NOMO-1 treated with dmso at 0.1 percent for 144 hours (cell line): ENCODE measurements around the gene NLRP9.

Experiments
- DNase-seq: peaks from one replicate; lab custom pipeline; 2025; ENCODE audit not compliant: unreplicated experiment; lab: John Stamatoyannopoulos, UW

NLRP9 gene

DNA sequence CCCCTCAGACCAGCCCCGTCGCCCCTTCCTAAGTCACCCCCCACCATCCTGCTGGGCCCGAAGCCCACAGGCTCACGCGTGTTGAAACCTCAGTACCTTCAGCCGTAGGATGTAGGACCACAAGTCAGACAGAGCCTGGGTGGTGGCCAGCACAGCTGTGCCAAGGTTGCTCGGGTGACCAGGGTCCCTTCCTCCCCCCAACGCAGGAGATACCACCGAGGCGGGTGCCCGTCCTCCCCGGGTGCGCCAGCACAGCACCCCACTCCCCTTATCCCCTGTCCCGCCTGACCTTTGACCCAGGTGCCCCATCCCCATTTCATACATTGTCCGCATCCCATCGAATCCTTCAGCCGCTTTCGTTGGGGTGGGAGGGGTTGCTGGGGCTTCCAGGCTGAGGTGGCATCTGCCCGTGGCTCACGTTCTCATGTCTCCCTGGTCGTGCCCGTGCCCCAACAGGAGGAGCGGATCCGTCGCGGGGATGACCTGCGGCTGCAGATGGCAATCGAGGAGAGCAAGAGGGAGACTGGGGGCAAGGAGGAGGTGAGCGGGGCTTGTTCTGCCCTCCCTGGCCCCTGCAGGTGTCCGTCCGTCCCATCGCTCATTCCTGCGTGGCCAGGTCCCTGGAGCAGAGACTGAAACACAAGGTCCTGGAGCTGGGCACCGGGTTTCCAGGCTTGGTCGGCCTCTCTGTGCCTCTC is 48.6 kb downstream of the NLRP9 start:
- no peak for DNase-seq

DNA sequence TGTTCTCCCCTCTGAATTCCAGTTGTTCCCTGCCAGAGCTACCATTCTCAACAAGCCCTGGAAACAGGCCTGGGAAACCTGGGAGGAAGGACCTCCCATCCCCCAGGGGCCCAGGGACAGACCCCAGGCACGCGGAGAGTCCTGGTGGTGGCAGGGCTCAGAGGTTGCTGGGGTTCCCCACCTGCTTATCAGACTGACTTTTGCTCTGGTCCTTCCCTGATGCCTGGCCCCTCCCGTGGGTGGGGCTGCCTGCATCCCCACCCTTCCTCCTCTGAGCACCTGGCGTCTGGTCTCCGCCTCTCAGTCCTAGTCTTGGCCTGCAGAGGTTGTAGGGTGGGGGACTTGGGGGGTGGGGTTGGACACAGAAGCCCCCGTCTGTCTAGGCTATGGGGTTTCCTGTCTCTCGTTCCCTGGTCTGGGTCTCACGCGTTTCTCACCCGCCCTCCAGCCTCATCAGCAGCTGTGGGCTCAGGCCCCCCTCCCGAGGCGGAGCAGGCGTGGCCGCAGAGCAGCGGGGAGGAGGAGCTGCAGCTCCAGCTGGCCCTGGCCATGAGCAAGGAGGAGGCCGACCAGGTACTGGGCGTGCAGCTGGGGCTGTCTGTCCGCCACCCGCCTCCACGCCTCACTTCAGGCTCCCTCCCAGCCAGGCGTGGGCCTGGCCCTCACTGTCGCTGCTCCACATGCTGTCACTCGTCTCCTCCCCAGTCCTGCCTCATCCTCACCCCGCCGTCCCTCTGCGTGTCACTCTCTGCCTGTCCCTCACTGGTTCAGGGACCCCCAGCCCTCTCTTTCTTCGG is 49.6 kb downstream of the NLRP9 start:
- DNase-seq, result no peak

DNA sequence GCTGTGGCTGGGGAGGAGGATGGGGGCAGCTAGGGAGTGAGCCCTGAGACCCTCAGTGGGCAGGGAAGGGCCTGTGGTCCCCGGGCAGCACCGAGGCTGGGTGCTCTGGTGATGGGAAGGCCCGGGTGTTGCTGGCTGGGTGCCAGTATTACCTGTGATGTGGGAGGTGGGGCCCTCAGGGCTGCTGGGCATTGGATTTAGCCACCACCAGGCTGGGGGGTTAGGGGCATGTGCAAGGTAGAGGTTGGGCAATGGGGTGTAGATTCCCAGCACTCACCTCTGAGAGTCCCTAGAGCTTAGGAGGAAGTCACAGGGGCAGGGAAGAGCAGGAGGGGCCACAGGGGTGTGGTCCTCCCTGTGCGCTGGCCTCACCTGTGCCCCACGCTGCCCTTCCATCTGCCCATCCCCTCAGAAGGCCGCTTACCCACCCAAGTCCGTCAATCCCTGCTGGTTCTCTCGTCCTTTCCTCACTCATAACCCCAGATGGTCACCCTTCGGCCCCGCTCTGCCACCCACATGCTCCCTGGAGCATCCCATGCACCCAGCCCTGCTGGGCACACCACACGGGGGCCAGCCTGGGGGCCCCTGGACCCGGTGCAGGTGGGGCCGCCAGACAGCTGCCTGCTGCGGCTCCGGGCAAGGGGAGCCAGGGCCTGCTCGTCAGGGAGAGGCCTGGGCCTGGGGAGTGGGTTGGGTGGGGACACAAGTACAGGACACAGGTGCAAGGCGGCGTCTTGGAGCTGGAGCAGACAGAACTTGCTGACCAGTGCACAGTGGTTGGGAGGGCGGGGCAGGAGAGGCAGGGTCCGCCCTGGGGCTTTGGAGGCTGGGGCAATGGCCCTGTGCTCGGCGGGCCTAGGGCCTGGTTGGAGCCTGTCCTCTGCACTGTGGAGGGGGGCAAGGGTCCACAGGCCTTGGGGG is 50.7 kb downstream of the NLRP9 start:
- DNase-seq, result no peak

DNA sequence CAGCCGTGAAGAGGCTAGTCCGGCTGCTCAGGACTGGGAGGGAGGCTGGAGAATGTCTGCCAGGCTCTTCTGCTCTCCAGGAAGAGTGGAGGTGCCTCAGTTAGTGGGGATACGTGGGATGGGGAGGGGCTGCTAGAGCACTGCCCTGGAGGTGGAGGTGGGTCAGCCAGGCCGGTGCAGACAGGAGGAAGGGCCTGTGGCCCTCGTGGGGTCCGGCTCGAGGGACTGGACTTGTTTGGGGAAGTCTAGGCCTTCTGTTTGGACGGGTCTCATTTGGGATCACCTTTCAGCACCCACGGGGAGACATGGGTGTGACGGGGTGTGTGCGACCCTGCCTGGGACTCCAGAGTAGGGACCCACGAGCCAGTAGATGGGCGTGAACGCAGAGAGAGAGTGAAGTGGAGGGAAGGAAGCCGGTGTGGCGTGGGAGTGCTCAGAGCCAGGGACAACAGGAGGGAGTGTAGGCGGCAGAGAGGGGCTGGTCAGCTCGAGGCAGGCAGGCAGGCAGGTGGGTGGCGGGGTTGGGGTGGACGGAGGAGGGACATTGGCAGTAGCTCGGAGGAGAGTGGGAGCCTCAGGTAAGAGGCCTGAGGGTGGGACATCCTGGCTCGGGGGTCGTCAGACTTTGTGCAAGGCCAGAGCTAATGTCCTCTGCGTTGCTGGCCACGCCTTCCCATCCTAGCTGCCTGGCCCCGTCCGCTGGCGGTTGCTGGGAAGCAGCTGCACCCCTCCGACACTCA is 51.7 kb downstream of the NLRP9 start:
- no peak for DNase-seq

DNA sequence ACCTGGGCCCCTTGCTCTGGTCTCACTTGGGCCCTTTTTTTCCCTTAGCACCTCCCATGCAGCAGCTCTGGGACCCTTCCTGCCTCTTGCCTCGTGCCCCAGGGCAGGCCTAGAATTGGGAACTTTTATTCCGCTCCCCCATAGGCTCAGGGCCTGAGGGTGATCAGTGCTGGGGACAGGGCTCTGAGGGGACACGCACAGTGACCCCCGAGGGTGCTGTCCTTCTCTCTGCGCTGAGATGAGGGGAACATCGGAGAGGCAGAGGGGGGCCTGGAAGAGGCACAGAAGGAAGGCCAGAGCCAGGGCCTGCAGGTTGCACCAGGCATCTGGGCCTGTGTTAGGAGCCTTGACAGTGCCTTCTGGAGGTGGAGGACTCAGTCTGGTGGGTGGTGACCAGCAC is 52.4 kb downstream of the NLRP9 start:
- DNase-seq, result no peak

DNA sequence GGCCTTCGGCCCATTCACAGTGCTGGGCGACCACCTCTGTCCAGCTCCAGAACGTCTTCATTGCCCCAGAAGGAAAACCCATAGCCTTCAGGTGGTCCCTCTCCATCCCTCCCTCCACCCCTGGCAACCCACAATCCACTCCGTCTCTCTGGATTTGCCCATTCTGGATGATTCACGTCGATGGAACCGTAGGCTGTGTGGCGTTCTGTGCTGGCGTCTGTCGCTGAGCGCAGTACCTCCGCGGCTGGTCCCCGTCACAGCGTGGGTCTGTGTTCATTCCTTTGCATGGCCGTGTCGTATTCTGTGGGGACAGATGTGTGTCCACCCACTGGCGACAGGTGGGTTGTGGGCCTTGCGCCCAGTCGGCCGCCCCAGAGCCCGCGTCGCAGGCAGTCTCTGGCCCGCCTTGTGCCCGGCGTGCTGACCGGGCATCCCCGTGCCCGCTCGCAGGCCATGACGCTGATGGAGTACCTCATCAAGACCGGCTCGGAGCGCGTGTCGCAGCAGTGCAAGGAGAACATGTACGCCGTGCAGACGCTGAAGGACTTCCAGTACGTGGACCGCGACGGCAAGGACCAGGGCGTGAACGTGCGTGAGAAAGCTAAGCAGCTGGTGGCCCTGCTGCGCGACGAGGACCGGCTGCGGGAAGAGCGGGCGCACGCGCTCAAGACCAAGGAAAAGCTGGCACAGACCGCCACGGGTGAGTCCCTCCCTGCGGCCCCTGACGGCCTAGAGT is 53.1 kb downstream of the NLRP9 start:
- DNase-seq, result no peak

DNA sequence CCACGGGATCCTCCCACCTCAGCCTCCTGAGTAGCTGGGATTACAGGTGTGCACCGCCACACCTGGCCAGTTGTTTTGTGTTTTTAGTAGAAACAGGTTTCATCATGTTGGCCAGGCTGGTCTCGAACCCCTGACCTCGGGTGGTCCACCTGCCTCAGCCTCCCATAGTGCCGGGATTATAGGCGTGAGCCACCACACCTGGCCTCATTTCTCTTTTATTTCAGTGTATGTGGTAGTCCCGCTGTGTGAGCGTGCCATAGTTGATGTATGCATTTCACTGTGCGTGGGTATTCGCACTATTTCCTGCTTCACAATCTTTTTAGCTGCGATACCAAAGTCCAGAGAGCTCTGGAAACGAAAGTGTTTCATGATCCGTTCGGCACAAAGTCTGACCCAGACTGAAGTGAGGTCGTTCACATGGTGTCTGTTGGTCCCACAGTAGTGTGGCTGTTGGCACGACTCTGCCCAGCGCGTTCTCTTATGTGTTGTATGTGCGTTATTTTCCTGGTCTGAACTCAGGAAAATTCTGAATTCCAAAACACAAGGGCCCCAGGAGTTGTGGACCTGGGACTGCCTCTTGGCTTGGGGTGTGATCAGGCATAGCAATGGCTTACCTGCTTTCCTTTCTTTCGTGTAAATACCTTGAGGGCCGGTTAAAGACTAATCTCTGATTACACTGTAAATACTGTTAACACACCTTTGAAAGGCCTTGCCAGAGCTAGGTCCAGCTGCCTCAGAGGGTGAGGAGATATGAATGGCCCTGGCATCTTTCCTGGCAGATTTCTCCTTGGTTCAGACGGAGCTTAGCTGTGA is 54.5 kb downstream of the NLRP9 start:
- no peak for DNase-seq

DNA sequence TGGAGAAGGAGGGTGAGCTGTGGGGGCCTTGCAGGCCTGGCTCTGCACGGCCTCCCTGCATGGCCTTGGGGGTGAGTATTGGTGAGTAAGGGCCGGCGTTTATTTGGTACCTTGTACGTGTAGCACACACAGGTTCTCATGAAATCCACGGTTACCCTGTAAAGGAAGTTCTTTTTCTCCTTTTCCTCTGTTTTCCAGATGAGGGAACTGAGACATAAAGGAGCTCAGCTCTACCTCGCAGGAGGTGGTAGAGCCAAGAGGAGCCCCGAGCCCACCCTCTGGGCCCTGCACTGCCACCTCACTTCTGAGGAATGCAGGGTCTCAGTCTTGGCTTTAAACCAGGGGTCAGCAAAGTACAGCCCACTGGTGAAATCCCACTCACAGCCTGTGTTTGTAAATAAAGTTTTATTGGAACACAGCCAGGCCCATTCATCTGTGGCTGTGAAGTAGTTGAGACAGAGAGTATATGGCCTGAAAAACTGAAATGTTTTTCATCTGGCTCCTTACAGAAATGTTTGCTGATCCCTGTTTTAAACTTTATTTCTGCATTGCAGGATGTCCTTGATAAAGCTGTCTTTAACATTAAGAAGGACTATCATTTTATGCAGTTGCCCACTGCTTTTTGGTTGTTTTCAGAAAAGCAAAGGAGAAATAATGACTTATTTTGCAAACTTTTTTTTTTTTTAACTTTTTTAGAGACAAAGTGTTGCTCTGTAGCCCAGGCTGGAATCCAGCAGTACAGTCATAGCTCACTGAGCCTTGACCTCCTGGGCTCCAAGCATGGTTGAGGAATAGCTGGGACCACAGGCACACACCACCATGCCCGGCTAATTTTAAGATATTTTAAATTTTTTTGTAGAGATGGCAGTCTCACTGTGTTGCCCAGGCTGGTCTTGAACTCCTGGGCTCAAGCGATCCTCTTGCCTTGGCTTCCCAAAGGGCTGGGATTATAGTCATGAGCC is 56.8 kb downstream of the NLRP9 start:
- no peak for DNase-seq

DNA sequence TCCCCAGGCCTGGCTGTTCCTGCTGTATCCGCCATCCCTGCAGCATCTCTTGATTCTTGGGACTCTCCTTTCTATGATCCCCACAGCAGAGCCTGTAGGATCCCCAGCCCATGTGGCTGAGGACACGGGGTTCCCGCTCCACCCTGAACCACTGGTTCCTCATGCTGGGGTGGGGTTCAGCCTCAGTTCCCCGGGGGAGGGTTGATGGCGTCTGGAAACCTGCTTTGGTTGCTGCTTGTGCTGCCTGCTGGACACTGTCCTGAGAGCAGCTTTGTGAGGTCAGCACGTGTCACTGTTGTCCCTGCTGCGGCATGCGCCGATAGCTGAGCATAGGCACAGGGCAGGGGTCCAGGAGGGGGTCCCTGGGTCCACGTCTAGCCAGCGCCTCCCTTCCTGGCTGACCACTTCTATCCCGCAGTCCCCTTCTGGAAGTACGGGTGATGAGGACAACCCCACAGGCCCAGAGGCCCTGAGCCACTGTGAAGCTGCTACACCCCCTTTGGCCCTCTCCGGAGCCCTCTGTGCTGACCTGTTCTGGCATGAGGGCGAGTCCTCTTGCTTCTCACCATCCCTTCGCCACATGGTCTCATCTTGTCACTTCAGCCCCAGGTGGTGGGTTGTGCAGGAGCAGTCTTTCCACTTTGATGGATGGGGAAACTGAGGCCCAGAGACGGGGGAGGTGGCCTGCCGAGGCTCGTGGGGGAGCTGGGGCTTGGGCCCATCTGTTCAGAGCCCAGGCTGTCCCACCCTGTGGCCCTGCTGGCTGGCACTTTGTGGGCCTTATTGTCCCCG is 57.7 kb downstream of the NLRP9 start:
- no peak for DNase-seq

DNA sequence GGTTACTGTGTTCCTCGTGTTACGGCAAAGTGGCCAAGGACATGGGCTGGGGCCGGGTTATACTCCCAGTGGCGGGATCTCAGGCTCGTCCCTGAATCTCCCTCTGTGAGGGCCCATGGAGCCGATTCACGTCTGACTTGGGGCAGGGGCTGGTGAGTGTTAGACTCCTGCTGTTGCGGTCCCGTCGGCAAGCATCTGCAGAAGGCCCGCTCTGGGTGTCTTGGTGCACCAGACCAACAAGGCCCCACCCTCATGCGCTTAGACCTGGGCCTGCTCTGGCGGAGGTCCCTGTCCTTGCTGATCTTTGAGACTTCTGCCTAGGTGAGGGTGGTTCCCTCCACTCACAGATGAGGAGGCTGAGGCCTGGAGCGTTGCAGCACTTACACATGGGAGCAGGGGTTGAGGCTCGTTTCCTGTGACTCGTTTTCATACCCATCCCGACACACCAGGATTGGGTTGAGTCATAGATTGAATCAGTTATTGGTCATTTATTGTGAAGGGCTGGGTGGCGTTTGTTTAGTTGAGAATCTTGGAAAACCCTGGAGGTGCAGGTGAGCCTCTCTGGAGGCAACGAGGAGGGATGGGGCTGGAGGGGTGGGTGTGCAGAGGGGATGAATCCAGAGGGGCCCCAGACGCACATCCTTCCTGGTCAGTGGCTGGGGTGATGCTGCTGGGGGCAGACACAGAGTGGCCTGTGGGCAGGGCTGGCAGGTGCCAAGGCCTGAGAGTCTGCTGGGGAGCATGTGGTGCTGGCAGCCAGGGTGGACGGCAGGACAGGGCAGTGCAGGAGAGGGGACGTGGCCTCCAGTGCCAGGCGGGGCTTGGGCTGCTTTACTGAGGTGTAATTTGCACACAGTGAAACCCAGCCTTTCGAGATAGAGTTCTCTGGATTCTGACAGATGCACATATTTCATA is 58.6 kb downstream of the NLRP9 start:
- no peak for DNase-seq

DNA sequence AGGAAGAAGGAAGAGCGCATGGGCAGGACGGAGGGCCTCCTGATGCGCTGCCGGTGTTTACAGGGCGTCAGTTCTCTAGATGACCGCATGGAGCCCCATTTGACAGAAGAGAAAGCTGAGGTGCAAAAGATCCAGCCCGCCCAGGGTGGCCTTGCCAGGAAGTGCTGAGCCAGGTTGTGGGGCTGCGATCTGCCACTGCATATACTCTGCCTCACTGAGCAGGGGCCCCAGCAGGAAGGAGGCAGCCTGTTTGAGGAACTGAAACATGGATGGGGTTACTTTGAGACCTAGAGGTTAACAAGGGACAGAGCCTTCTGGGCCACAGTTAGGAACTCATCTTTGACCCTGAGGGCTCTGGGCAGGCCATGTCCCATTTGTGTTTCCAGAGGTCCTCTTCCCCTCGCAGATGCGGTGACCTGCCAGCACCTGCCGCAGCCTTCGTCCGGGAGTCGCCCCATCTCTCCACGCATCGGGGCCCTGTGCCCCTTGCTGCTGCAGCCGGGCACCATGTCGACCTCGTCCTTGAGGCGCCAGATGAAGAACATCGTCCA is 60.0 kb downstream of the NLRP9 start:
- DNase-seq, result peak; percentile 92

DNA sequence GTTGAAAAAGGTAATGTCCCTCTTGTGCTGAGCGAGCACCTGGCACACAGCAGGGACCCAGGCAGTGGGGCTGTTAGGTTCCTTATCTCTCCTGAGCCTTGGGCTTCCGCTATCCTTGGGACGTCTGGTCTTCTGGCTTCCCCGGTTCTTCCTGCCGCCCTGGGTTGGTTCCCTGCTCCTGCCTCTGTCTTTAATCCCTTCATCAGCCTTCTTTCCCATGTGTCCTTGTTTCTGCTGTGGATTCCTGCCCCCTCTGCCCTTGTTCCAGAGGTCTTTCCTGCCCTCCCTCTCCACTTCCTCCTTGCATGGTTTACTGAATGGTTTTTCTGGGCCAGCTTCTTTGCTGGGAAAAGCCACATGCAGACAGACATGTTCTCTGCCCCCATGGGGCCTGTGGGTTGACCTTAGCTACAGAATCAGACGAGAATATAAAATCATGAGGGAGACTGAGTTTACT is 60.6 kb downstream of the NLRP9 start:
- DNase-seq, result no peak

DNA sequence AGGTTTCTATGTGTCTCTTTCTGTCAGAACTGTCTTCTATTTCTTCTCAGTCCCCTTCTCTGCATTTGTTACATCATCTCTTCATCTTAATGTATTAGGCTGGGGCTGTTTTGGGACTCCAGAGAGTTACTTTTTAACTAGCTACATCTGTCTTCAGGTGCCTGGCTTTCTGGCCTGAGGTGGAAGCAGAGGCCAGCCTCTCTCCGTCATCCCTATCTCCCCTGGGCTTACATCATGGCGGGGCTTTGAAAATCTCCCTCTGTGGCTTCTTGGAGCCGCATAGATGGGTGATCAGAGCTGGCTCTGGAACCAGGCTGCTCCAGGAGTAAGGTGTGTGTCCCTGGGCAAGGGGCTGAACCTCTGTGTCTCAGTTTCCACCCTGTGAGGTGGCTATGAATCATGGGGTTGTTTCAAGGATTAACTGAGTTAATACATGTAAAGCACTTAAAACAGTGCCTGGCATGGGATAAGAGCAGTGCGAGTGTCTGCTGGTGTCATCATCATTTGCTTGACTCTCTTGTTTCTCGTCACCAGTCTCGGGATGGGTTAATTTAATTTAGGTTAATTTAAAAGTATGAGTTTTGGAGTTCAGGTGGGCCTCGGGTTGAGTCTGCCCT is 61.2 kb downstream of the NLRP9 start:
- DNase-seq, result no peak

DNA sequence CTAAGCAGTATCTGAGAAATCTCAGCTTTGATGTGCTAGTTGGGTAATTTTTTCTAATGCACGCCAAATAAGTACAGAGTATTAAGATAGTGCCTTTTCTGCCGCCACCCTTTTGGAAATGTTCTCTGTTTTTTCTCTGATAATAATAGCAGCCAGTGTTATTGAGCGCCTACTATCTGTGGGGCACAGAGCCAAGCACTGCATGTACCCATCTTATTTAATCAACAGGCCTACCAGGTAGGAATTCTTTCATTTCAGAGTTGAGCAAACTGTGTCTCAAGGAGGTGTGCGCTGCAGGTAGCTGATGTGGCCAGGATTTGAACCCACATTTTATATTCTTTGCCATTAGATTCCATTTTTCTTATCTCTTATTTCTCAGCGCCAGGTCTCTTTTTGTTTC is 61.8 kb downstream of the NLRP9 start:
- no peak for DNase-seq

DNA sequence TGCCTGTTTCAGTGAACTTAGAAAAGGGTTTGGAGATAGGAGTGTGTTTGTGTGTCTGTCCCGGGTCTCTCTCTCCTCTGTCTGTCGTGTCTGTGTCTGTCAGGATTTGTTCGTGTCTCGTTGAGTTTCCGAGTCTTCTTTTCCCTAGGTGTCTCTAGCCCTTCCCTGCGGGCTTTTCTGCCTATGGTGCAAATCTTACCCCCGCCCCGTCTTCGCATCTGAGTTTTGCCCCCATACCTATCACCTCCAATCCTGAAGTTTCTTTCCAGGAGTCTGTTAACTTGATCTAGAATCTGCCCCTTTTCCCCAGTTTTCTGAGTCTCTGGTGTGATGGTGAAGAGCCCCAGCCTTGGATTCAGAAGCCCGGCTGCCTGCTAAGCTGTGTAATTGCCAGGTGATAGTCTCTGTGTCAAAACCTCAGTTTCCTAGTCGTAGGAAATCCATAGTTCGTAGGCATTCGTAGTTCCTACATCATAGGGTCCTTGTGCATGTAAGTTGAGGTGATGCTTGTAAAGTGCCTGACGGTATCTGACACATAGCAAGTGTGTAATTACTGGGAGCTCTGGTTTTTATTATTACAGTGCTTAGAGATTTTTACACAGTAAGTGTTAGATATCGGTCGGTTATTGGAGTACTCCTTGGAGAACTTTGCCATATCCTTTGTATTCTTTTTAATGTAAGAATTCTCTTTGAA is 62.4 kb downstream of the NLRP9 start:
- no peak for DNase-seq
